Measurements from ENCODE around the gene LRRC17. TPM values are rescaled to one million over a fixed set of nuclear protein-coding genes. Genes with fewer than 3 reads are reported as not detected.

The LRRC17 gene
- total and polyA plus RNA-seq, 9 of the 15 experiments (the other 6 are each of a cell fraction or from before 2014, with no cell fraction given) = 0.03 to 0.18 (median 0.12) TPM; not detected in 5

DNA sequence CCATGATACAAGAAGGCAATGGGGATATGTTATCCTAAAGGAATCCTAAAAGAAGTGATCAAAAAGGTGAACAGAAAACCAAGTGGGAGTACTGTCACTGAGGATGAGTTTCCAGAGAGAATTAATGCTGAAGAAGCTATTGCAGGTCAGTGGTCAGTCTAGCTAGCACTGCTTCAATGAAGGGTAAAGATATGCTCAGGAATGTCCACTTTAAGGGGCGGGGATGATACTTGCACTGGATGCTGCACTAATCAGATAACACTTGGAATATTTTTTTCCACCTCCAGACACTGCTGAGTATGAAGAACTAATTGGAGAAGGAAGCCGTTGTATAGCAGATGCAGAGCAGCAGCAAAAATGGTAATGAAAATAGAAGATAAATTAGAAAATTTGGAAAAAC is 75.3 kb downstream of the LRRC17 start (continued):
- TF ChIP-seq CUX1 (CRISPR knock-in tag; IDR thresholded peaks at IDR 0.05) (no peak), PHB2 (IDR thresholded peaks at IDR 0.05; ENCODE audit: low read depth) (no peak), ZNF79 (CRISPR knock-in tag; IDR thresholded peaks at IDR 0.05; ENCODE audit: low read depth) (no peak), ZNF184 (CRISPR knock-in tag; IDR thresholded peaks at IDR 0.05) (no peak), E2F8 (IDR thresholded peaks at IDR 0.05; ENCODE audit: low read depth, partially characterized antibody) (peak; percentile 3), THRAP3 (IDR thresholded peaks at IDR 0.05; ENCODE audit: borderline replicate concordance) (no peak), ZFP36 (IDR thresholded peaks at IDR 0.05; ENCODE audit: low read depth, low read length, partially characterized antibody) (no peak), ZC3H8 (IDR thresholded peaks at IDR 0.05) (no peak), GABPB1 (CRISPR knock-in tag; IDR thresholded peaks at IDR 0.05) (no peak), ZC3H11A (IDR thresholded peaks at IDR 0.05; ENCODE audit: low read depth, low read length) (no peak), ZKSCAN8 (CRISPR knock-in tag; IDR thresholded peaks at IDR 0.05) (no peak), MCM2 (IDR thresholded peaks at IDR 0.05; ENCODE audit: low read depth) (no peak), SIX5 (IDR thresholded peaks at IDR 0.05; ENCODE audit: borderline replicate concordance in 1 of 2, insufficient read depth in 1 of 2, low read depth in 1 of 2, low read length in 2 of 2) (no peak), PYGO2 (tag; IDR thresholded peaks at IDR 0.05) (no peak), FUS (optimal IDR thresholded peaks at IDR 0.05; ENCODE audit: low read depth, low read length) (no peak), PCBP2 (IDR thresholded peaks at IDR 0.05; ENCODE audit: low read depth, low read length, poor library complexity, severe bottlenecking) (no peak)
- TF ChIP-seq, protein P1, sequence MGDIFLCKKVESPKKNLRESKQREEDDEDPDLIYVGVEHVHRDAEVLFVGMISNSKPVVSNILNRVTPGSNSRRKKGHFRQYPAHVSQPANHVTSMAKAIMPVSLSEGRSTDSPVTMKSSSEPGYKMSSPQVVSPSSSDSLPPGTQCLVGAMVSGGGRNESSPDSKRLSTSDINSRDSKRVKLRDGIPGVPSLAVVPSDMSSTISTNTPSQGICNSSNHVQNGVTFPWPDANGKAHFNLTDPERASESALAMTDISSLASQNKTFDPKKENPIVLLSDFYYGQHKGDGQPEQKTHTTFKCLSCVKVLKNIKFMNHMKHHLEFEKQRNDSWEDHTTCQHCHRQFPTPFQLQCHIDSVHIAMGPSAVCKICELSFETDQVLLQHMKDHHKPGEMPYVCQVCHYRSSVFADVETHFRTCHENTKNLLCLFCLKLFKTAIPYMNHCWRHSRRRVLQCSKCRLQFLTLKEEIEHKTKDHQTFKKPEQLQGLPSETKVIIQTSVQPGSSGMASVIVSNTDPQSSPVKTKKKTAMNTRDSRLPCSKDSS (IDR thresholded peaks at IDR 0.05; ENCODE audit: low read depth, partially characterized antibody) = no peak
- TF ChIP-seq, protein P2, sequence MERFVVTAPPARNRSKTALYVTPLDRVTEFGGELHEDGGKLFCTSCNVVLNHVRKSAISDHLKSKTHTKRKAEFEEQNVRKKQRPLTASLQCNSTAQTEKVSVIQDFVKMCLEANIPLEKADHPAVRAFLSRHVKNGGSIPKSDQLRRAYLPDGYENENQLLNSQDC (CRISPR knock-in tag; IDR thresholded peaks at IDR 0.05) = no peak
